Measurements from ENCODE around the gene ZNF358. TPM values are rescaled to one million over a fixed set of nuclear protein-coding genes. Genes with fewer than 3 reads are reported as not detected.

ZNF358 gene
- total and polyA plus RNA-seq, 3 donors from 2014 or later, result 21.0 to 35.9 (median 28.7) TPM

- peaks cover 6% of the 10 kb centered on the region for H3K36me3 ChIP-seq (ENCODE audit: low read depth, missing control alignments)
- WGBS, 2 donors, result 39 to 51% methylated on average over 16 of the region's 16 CpGs
- no peaks in the 10 kb centered on the region for H3K4me1 ChIP-seq
- intact Hi-C loops (cut with DNase I; ENCODE audit: low total_unique reads), result loop anchor here (10.0 kb wide), 1 partner anchor 112 kb away; the partner anchor contains the start of gene MCEMP1
- DNase-seq, result peak; percentile 36
- TF ChIP-seq CTCF (IDR thresholded peaks at IDR 0.05) (no peak), POLR2A (IDR thresholded peaks at IDR 0.05) (no peak)
- H3K27me3 ChIP-seq, result no peaks in the 10 kb centered on the region
- no peak overlapping the region for H3K27ac ChIP-seq
- no peak overlapping the region for H3K4me3 ChIP-seq
- no peaks in the 10 kb centered on the region for H3K9me3 ChIP-seq
These were observed 46.9 kb downstream of the ZNF358 start for GRCh38 chr19:7562646-7563393.

- no peak overlapping the region for H3K4me3 ChIP-seq
- WGBS, 2 donors, result 90 to 94% methylated on average over 4 of the region's 4 CpGs
- H3K9me3 ChIP-seq, result no peaks in the 10 kb centered on the region
- intact Hi-C loops (cut with DNase I; ENCODE audit: low total_unique reads), result loop anchor here (10.0 kb wide), 1 partner anchor 110 kb away; the partner anchor contains the start of gene MCEMP1
- no peak overlapping the region for H3K27ac ChIP-seq
- no peaks in the 10 kb centered on the region for H3K4me1 ChIP-seq
- H3K27me3 ChIP-seq, result no peaks in the 10 kb centered on the region
- DNase-seq, result no peak
- H3K36me3 ChIP-seq (ENCODE audit: low read depth, missing control alignments), result no peaks in the 10 kb centered on the region
- no peak for TF ChIP-seq CTCF (IDR thresholded peaks at IDR 0.05)
- TF ChIP-seq POLR2A (IDR thresholded peaks at IDR 0.05), result no peak
These were observed 49.0 kb downstream of the ZNF358 start for GRCh38 chr19:7564866-7565265.

GRCh38 chr19:7565332-7565731 is 49.4 kb downstream of the ZNF358 start:
- 87 to 94% methylated on average over 5 of the region's 5 CpGs for WGBS, 2 donors

More at GRCh38 chr19:7565332-7565731, 49.4 kb downstream of the ZNF358 start:
- no peaks in the 10 kb centered on the region for H3K4me1 ChIP-seq
- no peaks in the 10 kb centered on the region for H3K9me3 ChIP-seq
- DNase-seq, result no peak
- no peak overlapping the region for H3K27ac ChIP-seq
- no peak for TF ChIP-seq POLR2A (IDR thresholded peaks at IDR 0.05)
- no peak for TF ChIP-seq CTCF (IDR thresholded peaks at IDR 0.05)
- H3K36me3 ChIP-seq (ENCODE audit: low read depth, missing control alignments), result no peaks in the 10 kb centered on the region
- intact Hi-C loops (cut with DNase I; ENCODE audit: low total_unique reads), result loop anchor here (10.0 kb wide), 1 partner anchor 109 kb away; the partner anchor contains the start of gene MCEMP1
- no peaks in the 10 kb centered on the region for H3K27me3 ChIP-seq
- no peak overlapping the region for H3K4me3 ChIP-seq

Small RNA genes lying within 50 kb of the gene (small RNA-seq; reads per million reads assigned to genes)
- 0 reads per million in 2 donors for gene AC008878.2

Other genes starting within 250 kb of the ZNF358 start
- 10 to 100 TPM; 85.1 to 96.5 TPM for gene INSR, start 221.7 kb upstream of the ZNF358 start, total RNA-seq
- 9.3 TPM for gene INSR, start 221.7 kb upstream of the ZNF358 start, polyA plus RNA-seq (ENCODE audit: insufficient read depth, low read depth, low replicate concordance)
- gene ARHGEF18, start 167.2 kb upstream of the ZNF358 start, total RNA-seq, result 10 to 100 TPM; 33.4 to 42.7 TPM
- gene ARHGEF18, start 167.2 kb upstream of the ZNF358 start, polyA plus RNA-seq (ENCODE audit: insufficient read depth, low read depth, low replicate concordance), result 17.9 TPM
- 10 to 100 TPM; 12.3 to 20.9 TPM for gene PEX11G, start 27.1 kb upstream of the ZNF358 start, total RNA-seq
- gene PEX11G, start 27.1 kb upstream of the ZNF358 start, polyA plus RNA-seq (ENCODE audit: insufficient read depth, low read depth, low replicate concordance), result 26.0 TPM
- 10 to 100 TPM; 17.7 to 26.9 TPM for gene MCOLN1, start 6.5 kb downstream of the ZNF358 start, total RNA-seq
- 15.2 TPM for gene MCOLN1, start 6.5 kb downstream of the ZNF358 start, polyA plus RNA-seq (ENCODE audit: insufficient read depth, low read depth, low replicate concordance)
- gene PNPLA6, start 19.6 kb downstream of the ZNF358 start, total RNA-seq, result 100 to 1,000 TPM; 109 to 143 TPM
- 153 TPM for gene PNPLA6, start 19.6 kb downstream of the ZNF358 start, polyA plus RNA-seq (ENCODE audit: insufficient read depth, low read depth, low replicate concordance)
- gene CAMSAP3, start 79.8 kb downstream of the ZNF358 start, total RNA-seq, result 100 to 1,000 TPM in 1 of 2 donors, 10 to 100 TPM in 1; 64.7 to 104 TPM
- gene CAMSAP3, start 79.8 kb downstream of the ZNF358 start, polyA plus RNA-seq (ENCODE audit: insufficient read depth, low read depth, low replicate concordance), result 32.4 TPM
- 100 to 1,000 TPM in 1 of 2 donors, 10 to 100 TPM in 1; 97.2 to 128 TPM for gene XAB2, start 113.4 kb downstream of the ZNF358 start, total RNA-seq
- gene XAB2, start 113.4 kb downstream of the ZNF358 start, polyA plus RNA-seq (ENCODE audit: insufficient read depth, low read depth, low replicate concordance), result 90.3 TPM
- gene PET100, start 113.7 kb downstream of the ZNF358 start, total RNA-seq, result 10 to 100 TPM; 25.3 to 26.9 TPM
- gene PET100, start 113.7 kb downstream of the ZNF358 start, polyA plus RNA-seq (ENCODE audit: insufficient read depth, low read depth, low replicate concordance), result 64.0 TPM
- gene PCP2, start 117.6 kb downstream of the ZNF358 start, total RNA-seq, result 100 to 1,000 TPM in 1 of 2 donors, 10 to 100 TPM in 1; 38.2 to 130 TPM
- gene PCP2, start 117.6 kb downstream of the ZNF358 start, polyA plus RNA-seq (ENCODE audit: insufficient read depth, low read depth, low replicate concordance), result 164 TPM
- 100 to 1,000 TPM; 155 to 156 TPM for gene STXBP2, start 121.0 kb downstream of the ZNF358 start, total RNA-seq
- 135 TPM for gene STXBP2, start 121.0 kb downstream of the ZNF358 start, polyA plus RNA-seq (ENCODE audit: insufficient read depth, low read depth, low replicate concordance)
- not detected for gene RETN, start 152.9 kb downstream of the ZNF358 start, total RNA-seq
- gene RETN, start 152.9 kb downstream of the ZNF358 start, polyA plus RNA-seq (ENCODE audit: insufficient read depth, low read depth, low replicate concordance), result 1.9 TPM
- gene MCEMP1, start 161.0 kb downstream of the ZNF358 start, total RNA-seq, result not detected
- gene MCEMP1, start 161.0 kb downstream of the ZNF358 start, polyA plus RNA-seq (ENCODE audit: insufficient read depth, low read depth, low replicate concordance), result not detected
- gene TRAPPC5, start 164.7 kb downstream of the ZNF358 start, total RNA-seq, result 100 to 1,000 TPM; 194 to 226 TPM
- gene TRAPPC5, start 164.7 kb downstream of the ZNF358 start, polyA plus RNA-seq (ENCODE audit: insufficient read depth, low read depth, low replicate concordance), result 214 TPM
- gene FCER2, start 186.0 kb downstream of the ZNF358 start, total RNA-seq, result under 1 TPM; 0.79 to 0.87 TPM
- gene FCER2, start 186.0 kb downstream of the ZNF358 start, polyA plus RNA-seq (ENCODE audit: insufficient read depth, low read depth, low replicate concordance), result 1.1 TPM
- 1 to 10 TPM in 1 of 2 donors, not detected in 1; 1.2 TPM for gene CLEC4G, start 216.0 kb downstream of the ZNF358 start, total RNA-seq
- 0.71 TPM for gene CLEC4G, start 216.0 kb downstream of the ZNF358 start, polyA plus RNA-seq (ENCODE audit: insufficient read depth, low read depth, low replicate concordance)
- under 1 TPM; 0.55 to 0.74 TPM for gene CD209, start 231.4 kb downstream of the ZNF358 start, total RNA-seq
- gene CD209, start 231.4 kb downstream of the ZNF358 start, polyA plus RNA-seq (ENCODE audit: insufficient read depth, low read depth, low replicate concordance), result 5.0 TPM
- gene CLEC4M, start 247.1 kb downstream of the ZNF358 start, total RNA-seq, result 10 to 100 TPM in 1 of 2 donors, 1 to 10 TPM in 1; 9.4 to 14.9 TPM
- 14.5 TPM for gene CLEC4M, start 247.1 kb downstream of the ZNF358 start, polyA plus RNA-seq (ENCODE audit: insufficient read depth, low read depth, low replicate concordance)

Measured in testis (tissue), 3 donors.